HepG2 (cell line): ENCODE data around the gene SNAP25.

ENCODE experiments used
- BHLHE40 ChIP-seq: IDR thresholded peaks from 2 replicates; pipeline ENCODE4 v1.6.1; 2011; ENCODE audit warnings: low read length, improper control_type of control experiment
- CHCHD3 ChIP-seq: sonication (generic); formaldehyde crosslinking; IDR thresholded peaks from 2 replicates; pipeline ENCODE4 v1.8.0; 2022; ENCODE audit warnings: mild to moderate bottlenecking, missing genetic modification reagents, moderate library complexity
- CTCF ChIP-seq: sonication (generic); formaldehyde crosslinking; IDR thresholded peaks from 2 replicates; pipeline ENCODE4 v1.5.0; 2020; ENCODE audit warnings: mild to moderate bottlenecking, missing genetic modification reagents, moderate library complexity
- DNMT1 ChIP-seq: sonication (generic); formaldehyde crosslinking; IDR thresholded peaks from 2 replicates; pipeline ENCODE4 v1.5.1; 2020; ENCODE audit warnings: mild to moderate bottlenecking, missing genetic modification reagents
- HMGA1 ChIP-seq: sonication (generic); formaldehyde crosslinking; conservative IDR thresholded peaks from 2 replicates; pipeline ENCODE4 v1.4.0; 2020; ENCODE audit warnings: missing genetic modification reagents
- REST ChIP-seq, 2 experiments: IDR thresholded peaks; 2 replicates each; pipeline ENCODE4 v1.6.1; 2011 to 2012; ENCODE audit warnings: low read length in 2 of 2, borderline replicate concordance in 1 of 2, low read depth in 1 of 2, mild to moderate bottlenecking in 1 of 2, moderate library complexity in 1 of 2
- SALL1 ChIP-seq: sonication (generic); formaldehyde crosslinking; IDR thresholded peaks from 2 replicates; pipeline ENCODE4 v1.8.0; 2022; ENCODE audit warnings: mild to moderate bottlenecking, missing genetic modification reagents
- TP53 ChIP-seq: sonication (generic); formaldehyde crosslinking; conservative IDR thresholded peaks from 2 replicates; pipeline ENCODE4 v1.4.0; 2020; ENCODE audit warnings: missing genetic modification reagents
- ZNF274 ChIP-seq: sonication (generic); formaldehyde crosslinking; IDR thresholded peaks from 2 replicates; pipeline ENCODE4 v1.5.1; 2020; ENCODE audit warnings: mild to moderate bottlenecking, missing genetic modification reagents
- TF ChIP-seq, protein P1 (sequence below): IDR thresholded peaks from 2 replicates; pipeline ENCODE4 v1.6.1; 2012; ENCODE audit warnings: inconsistent platforms
- TF ChIP-seq, protein P2 (sequence below): sonication (generic); formaldehyde crosslinking; IDR thresholded peaks from 2 replicates; pipeline ENCODE4 v1.8.1; 2023; ENCODE audit warnings: missing genetic modification reagents, inconsistent platforms, borderline replicate concordance
- TF ChIP-seq, protein P3 (sequence below): sonication (generic); formaldehyde crosslinking; IDR thresholded peaks from 2 replicates; pipeline ENCODE4 v1.4.0; 2020; ENCODE audit warnings: missing genetic modification reagents
- TF ChIP-seq, protein P4 (sequence below): sonication (generic); formaldehyde crosslinking; IDR thresholded peaks from 2 replicates; pipeline ENCODE4 v1.5.0; 2020; ENCODE audit warnings: missing genetic modification reagents
- TF ChIP-seq, protein P5 (sequence below): sonication (generic); formaldehyde crosslinking; IDR thresholded peaks from 2 replicates; pipeline ENCODE4 v1.5.1; 2020; ENCODE audit warnings: missing genetic modification reagents, mild to moderate bottlenecking, borderline replicate concordance

DNA sequence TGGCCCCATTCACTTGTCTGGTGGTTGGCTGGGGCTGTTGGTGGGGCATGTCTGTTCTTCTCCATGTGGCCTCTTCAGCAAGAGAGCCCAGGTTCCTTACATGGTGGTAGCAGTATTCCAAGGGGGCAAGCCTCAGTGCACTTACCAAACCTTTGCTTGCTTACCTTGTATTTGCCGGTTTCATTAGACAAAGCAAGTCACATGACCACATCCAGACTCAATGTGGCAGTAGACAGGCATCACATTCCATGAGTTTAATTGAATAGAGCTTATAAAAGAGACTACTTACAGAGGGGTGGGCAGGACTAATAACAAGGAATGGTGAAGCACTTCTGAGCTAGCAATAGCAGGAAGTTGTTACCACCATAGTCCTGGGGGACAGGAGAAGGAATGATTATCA is 78.6 kb downstream of the SNAP25 start:
- TF ChIP-seq REST (IDR thresholded peaks at IDR 0.05; ENCODE audit: borderline replicate concordance in 1 of 2, low read depth in 1 of 2, low read length in 2 of 2) (no peak), TP53 (CRISPR knock-in tag) (no peak), CHCHD3 (CRISPR knock-in tag) (no peak), HMGA1 (CRISPR knock-in tag) (no peak), SALL1 (CRISPR knock-in tag) (no peak), ZNF274 (no peak), CTCF (no peak), DNMT1 (CRISPR knock-in tag) (no peak), BHLHE40 (no peak)
- TF ChIP-seq, protein P1, sequence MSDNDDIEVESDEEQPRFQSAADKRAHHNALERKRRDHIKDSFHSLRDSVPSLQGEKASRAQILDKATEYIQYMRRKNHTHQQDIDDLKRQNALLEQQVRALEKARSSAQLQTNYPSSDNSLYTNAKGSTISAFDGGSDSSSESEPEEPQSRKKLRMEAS: no peak
- TF ChIP-seq, protein P2, sequence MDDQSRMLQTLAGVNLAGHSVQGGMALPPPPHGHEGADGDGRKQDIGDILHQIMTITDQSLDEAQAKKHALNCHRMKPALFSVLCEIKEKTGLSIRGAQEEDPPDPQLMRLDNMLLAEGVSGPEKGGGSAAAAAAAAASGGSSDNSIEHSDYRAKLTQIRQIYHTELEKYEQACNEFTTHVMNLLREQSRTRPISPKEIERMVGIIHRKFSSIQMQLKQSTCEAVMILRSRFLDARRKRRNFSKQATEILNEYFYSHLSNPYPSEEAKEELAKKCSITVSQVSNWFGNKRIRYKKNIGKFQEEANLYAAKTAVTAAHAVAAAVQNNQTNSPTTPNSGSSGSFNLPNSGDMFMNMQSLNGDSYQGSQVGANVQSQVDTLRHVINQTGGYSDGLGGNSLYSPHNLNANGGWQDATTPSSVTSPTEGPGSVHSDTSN: no peak
- TF ChIP-seq, protein P3, sequence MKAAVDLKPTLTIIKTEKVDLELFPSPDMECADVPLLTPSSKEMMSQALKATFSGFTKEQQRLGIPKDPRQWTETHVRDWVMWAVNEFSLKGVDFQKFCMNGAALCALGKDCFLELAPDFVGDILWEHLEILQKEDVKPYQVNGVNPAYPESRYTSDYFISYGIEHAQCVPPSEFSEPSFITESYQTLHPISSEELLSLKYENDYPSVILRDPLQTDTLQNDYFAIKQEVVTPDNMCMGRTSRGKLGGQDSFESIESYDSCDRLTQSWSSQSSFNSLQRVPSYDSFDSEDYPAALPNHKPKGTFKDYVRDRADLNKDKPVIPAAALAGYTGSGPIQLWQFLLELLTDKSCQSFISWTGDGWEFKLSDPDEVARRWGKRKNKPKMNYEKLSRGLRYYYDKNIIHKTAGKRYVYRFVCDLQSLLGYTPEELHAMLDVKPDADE: no peak
- TF ChIP-seq, protein P4, sequence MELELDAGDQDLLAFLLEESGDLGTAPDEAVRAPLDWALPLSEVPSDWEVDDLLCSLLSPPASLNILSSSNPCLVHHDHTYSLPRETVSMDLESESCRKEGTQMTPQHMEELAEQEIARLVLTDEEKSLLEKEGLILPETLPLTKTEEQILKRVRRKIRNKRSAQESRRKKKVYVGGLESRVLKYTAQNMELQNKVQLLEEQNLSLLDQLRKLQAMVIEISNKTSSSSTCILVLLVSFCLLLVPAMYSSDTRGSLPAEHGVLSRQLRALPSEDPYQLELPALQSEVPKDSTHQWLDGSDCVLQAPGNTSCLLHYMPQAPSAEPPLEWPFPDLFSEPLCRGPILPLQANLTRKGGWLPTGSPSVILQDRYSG (CRISPR knock-in tag): no peak
- TF ChIP-seq, protein P5, sequence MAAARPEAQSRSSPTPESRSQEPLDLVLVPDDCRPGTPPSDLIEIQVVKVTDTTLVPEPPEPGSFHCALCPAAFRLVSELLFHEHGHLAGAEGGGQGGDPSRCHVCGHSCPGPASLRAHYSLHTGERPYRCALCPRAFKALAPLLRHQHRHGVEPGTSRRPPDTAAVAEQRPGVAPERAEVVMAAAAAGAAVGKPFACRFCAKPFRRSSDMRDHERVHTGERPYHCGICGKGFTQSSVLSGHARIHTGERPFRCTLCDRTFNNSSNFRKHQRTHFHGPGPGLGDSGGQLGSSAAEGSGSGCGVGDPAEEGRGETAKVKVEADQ (CRISPR knock-in tag): no peak
